Measurements from ENCODE around the gene CALR.
A peak's percentile ranks its signal among the peaks of the same experiment; 100 is the strongest.
"Not testable (repeated sequence)": the region's sequence is repeated elsewhere in the genome, so short reads cannot be mapped to it uniquely, and the experiment has no call there.

CALR gene

DNA sequence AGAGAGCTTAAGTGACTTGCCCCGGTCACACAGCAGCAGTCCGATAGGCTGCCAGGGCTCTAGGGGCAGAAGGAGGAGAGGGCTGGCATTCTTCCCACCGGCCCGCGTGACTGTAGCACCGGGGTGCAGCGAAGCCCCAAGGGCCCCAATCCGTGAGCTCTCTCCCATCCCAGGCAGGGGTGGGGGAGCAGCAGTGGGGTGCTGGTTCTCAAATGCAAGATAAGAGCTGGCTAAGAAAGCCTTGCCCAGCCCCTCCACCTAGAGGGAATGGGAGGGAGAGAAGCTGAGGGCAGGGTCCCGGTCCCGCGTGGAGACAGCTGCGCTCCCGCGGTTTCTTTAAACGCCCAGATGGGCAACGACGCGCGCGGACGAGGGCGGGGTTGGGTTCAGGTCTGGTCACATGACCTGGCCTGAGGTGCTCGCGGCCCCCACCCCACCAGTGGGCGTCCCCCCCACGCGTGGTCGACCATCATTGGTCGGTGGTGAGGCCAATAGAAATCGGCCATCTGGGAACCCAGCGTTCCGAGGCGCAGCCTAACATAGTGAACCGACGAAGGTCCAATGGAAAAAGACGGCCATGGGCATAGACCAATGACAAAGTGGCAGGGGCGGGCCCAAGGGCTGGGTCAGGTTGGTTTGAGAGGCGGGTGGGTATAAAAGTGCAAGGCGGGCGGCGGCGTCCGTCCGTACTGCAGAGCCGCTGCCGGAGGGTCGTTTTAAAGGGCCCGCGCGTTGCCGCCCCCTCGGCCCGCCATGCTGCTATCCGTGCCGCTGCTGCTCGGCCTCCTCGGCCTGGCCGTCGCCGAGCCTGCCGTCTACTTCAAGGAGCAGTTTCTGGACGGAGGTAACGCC is at the start of gene CALR:
TSS of gene CALR (plus strand) at position 683 of the 852 bp plus-strand sequence. CDS start at position 754, 71 bp downstream.
- DNase-seq = peak; percentile 99 to 100 (median 100)
- intact Hi-C loops (cut with DNase I) = loop anchor here (10.0 kb wide), 1 partner anchor 53 kb away; the partner anchor contains the start of genes DNASE2 and KLF1

DNA sequence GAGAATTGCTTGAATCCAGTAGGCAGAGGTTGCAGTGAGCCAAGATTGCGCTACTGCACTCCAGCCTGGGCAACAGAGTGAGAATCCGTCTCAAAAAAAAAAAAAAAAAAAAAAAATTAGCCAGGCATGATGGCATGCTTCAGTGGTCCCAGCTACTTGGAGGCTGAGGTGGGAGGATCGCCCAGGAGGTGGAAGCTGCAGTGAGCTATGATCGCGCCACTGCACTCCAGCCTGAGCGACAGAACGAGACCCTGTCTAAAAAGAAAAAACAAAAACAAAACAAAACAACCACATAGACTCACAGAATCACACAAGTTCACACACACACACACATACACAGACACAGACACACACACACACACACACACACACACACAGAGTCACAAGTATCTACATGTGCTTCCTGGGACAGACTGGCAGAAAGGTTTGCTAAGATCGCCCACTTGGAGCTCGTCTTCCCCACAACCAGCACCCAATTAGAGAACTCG is 48.1 kb upstream of the CALR start:
- intact Hi-C loops (cut with DNase I); DNase-seq: not testable (repeated sequence)

- peak; percentile 97 to 100 (median 98) for DNase-seq
- intact Hi-C loops (cut with DNase I) = no loop called here
These were observed 47.4 kb upstream of the CALR start, which contains the start of gene GCDH for GRCh38 chr19:12890787-12891552. Gene GCDH, plus strand, starts transcription at chr19:12891160. Its CDS starts 145 bp downstream, at chr19:12891305.

DNA sequence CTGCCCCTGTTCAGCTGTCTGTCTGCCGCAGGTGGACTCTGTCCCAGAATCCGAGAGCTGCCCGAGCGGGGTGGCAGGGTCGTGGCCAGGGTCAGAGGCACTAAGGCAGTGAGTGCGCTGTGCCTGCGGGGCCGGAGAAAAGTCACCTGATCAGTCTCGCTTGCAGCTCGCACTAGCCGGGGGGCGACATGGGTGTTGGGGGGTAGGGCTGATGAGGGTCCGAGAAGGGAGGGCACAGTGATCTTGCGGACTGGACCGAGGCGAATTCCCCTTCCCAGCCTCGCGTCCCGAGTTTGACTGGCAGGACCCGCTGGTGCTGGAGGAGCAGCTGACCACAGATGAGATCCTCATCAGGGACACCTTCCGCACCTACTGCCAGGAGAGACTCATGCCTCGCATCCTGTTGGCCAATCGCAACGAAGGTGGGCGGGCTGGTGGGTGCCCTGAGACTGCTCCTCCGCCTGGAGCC is 46.8 kb upstream of the CALR start:
- intact Hi-C loops (cut with DNase I) = no loop called here
- no peak for DNase-seq

DNA sequence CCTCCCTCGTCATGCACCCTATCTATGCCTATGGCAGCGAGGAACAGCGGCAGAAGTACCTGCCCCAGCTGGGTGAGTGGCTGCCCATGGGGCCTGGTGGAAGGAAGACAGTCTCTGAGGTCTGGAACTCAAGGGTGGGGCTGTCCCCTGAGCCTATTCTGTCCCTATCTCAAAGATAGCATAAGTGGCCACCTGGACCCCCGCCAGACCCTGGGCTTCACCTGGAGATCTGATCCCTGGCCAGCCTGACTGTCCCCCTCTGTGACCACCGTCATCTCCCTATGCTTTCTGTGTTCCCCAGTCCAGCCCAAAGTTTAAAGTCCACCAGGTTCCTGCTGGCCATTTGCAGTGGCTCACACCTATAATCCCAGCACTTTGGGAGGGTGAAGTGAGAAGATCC is 44.8 kb upstream of the CALR start:
- DNase-seq = no peak
- intact Hi-C loops (cut with DNase I) = no loop called here

DNA sequence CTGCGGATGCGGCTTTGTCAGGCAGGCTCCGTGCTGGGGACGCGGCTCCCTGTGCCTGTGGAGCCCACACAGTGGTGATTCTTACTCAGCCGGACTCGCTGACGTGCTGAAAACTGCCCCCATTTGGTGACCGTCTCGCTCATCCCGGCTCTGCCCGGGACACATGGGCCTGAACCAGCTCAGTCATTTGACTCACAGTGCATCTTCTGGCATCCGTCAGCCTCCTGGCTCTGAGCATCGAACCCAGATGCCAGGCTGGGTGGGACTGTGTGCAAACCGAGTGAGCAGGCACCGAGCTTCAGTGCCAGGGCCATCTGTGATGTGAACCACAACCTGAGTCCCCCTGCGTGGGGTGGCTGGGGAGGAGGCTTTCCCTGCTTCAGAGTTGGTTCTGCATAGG is 41.9 kb upstream of the CALR start:
- intact Hi-C loops (cut with DNase I) = no loop called here
- peak in 2 of 10 donors; percentile 33 to 90 for DNase-seq

- intact Hi-C loops (cut with DNase I) = no loop called here
- no peak for DNase-seq
These were observed 38.4 kb upstream of the CALR start for GRCh38 chr19:12899891-12900518.

GRCh38 chr19:12907166-12907565 is 31.2 kb upstream of the CALR start:
- DNase-seq = no peak

GRCh38 chr19:12912571-12912970 is 25.8 kb upstream of the CALR start:
- DNase-seq = no peak
- intact Hi-C loops (cut with DNase I) = no loop called here

More at GRCh38 chr19:12907166-12907565, 31.2 kb upstream of the CALR start:
- intact Hi-C loops (cut with DNase I) = no loop called here

DNA sequence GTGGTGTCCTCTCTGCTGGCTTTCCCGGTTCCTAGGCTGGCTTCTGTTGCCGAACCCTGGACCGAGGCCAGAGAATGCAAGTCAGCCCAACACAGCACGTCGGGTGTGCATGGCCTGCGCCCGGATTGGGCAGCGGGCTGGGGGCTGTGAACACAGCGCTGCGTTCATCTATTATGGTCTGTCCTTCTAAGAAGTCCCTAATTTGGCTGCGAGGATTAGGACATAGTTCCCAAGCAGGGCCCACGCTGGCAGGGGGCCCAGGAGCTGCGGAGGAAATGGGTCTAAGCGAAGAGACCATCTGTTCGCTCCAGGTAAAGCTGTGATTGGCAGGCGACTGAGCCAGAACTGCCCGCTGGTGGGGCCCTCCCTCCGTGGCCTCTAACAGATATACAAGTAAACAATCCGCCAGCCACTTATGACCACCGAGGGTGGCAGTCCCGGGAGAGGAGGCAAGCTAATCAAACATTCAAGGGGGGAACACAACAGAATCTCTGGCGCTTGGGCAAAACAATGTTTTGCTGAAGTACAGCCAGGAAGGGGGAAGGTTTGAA is 25.3 kb upstream of the CALR start:
- peak; percentile 49 to 96 (median 79) for DNase-seq
- intact Hi-C loops (cut with DNase I) = no loop called here

GRCh38 chr19:12913851-12914690 is 24.3 kb upstream of the CALR start:
- peak in 2 of 10 donors; percentile 21 to 25 for DNase-seq
- intact Hi-C loops (cut with DNase I) = no loop called here

GRCh38 chr19:12915860-12916259 is 22.5 kb upstream of the CALR start:
- intact Hi-C loops (cut with DNase I); DNase-seq: not testable (repeated sequence)

GRCh38 chr19:12918253-12918652 is 20.2 kb upstream of the CALR start:
- DNase-seq = no peak
- intact Hi-C loops (cut with DNase I) = no loop called here

GRCh38 chr19:12921047-12921446 is 17.4 kb upstream of the CALR start:
- intact Hi-C loops (cut with DNase I) = no loop called here
- DNase-seq = no peak

GRCh38 chr19:12922959-12923358 is 15.4 kb upstream of the CALR start:
- intact Hi-C loops (cut with DNase I) = no loop called here
- no peak for DNase-seq

- intact Hi-C loops (cut with DNase I) = no loop called here
- no peak for DNase-seq
These were observed 13.6 kb upstream of the CALR start for GRCh38 chr19:12924621-12925310.

DNA sequence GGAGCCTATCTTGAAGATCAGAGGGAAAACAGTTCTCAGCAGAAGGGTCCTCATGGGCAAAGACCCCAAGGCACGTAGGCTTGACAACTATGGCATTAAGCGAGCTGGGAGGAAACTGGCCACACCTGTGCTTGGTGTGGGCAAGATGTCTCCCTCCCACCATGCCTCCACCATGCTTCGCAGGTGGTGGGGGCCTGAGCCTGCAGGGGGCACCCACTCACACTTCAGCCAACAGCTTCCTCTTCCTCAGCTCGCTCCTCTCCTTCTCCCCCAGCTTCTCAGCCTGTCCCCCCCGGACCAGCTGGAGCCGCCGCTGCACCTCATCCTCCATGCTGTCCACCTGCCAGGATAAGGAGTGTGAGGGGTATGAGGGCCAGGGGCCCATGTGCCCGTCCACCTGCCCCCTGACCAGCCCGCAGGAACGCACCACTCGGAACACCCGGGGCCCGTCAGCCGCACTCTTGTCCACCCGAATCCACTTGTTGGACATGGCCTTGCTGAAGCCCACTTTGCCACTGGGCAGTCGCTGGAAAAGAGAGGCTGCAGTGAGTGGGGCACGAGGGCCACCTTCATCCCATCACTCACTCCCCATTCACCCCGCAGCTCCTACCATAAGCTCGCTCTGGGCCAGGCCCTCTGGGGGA is 8.3 kb upstream of the CALR start:
- intact Hi-C loops (cut with DNase I) = loop anchor here (10.0 kb wide), 1 partner anchor 45 kb away; the partner anchor contains the start of genes DNASE2 and KLF1
- no peak for DNase-seq
